DMS53 treated with DMSO at 0.1 percent for 48 hours (cell line): ENCODE measurements around the gene ADGRB2.

Experiments used
- DNase-seq: peaks from one replicate; lab custom pipeline; 2025; ENCODE audit not compliant: unreplicated experiment; lab: John Stamatoyannopoulos, UW

Gene ADGRB2

DNA sequence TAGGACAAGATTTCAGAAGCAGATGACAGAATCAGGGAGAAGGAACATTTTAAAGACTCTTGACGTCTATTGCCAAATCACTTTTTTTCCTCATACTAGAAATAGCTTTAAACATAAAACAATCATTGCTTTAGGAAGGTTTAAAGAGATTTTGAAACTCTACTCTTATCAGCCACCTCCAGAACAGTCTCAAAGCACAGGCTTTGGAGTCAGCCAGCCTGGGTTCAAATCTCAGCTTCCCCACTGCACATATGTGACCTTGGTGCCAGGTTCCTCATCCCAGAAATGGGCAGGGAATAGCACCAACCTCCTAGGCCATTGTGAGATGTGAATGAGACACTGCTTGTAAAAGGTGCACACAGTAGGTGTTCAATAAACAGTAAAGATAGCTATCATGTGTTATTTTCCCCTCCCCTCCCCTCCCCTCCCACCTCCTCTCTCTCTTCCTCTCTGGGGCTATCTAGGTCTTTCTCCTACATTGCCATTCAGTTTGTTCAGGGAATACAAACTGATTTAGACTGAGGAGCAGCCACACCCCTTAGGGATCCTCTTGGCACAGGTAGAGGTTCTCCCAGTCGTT lies 31.0 kb upstream of the ADGRB2 start:
- no peak for DNase-seq

DNA sequence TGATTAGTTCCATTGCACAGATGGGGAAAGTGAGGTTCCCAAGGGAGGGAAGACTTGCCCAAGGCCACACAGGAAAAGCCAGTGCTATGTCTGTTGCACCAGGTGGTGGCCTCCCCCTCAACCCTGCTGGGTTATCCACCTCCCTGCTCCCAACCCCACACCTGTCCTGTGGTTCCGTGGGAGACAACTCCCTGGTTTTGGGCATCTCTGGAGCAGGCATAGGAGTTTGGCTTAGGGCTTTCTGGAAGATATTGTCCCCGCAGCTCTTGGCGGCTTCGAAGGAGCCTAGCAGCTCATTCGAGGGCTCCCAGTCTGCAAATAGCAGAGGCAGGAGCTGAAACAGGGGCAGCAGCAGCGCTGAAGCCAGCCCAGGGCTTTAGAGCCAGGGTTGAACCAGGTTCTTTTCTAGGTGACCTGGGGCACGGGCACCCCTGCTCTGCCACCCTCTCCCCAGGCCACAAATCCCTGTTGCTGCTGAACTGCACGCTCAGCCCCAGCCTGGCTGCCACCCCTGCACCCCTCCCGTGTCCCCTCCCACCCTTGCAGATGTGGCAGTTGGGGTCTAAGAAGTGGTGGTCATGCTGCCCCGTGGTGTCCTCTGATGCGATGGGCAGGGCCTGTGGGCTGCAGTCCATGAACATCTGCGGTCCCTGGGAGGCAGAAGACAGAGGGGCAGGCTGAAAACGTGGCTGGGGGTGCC lies 29.6 kb upstream of the ADGRB2 start:
- no peak for DNase-seq

DNA sequence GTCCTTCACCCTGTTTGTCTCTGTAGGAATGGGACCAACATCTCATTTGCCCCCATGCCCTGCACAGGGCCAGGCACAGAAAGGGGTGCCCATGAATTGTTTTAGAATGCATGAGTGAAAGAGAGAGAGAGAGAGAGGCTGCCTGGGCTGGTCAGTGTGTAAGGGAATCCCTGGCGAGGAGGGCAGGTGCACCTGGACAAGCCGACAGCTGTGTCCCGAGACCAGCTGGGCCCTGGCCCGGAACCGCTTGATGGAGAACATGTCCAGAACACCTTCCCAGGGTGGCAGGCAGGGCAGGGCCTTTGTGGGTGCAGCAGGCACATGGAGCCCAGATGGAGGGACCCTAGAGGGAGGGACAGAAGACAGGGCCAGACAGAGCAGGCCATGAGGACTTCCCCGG lies 28.9 kb upstream of the ADGRB2 start:
- DNase-seq = no peak

DNA sequence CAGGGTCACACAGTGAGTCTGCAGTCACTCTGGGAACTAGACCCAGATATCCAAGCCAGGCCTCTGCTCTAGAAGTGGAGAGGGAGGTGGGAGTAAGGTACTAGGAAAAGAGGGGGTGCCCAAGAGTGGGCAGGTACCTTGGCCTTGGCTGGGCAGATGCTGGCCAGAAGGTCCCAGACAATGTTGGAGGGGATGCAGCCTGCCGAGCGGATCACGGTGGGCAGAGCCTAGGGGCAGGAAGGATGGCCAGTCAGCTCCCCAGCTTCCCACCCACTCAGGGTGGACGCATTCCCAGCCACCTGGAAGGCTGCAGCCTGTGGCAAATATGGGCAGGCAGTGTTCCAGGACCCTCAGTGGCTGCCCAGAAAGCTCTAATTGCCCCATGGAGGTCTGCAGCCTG lies 28.4 kb upstream of the ADGRB2 start:
- DNase-seq = no peak

DNA sequence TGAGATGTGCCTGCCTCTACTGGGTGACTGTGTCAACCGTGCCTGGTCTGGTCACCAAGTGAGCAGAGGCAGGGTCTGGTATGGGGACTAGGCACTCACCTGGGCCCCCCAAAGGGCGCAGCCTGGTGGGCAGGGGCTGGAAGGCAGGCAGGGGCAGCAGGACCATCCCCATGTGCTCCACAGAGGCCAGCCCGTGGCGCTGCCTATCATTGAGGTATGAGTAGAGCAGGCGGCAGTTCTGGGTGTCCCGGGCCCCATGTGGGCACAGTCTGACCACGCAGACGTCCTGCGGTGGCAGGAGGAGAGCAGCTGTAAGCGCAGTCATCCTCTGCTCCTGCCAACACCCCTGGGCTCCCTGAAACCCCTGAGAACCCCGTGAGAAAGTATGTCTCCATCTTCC lies 28.0 kb upstream of the ADGRB2 start:
- DNase-seq = no peak

DNA sequence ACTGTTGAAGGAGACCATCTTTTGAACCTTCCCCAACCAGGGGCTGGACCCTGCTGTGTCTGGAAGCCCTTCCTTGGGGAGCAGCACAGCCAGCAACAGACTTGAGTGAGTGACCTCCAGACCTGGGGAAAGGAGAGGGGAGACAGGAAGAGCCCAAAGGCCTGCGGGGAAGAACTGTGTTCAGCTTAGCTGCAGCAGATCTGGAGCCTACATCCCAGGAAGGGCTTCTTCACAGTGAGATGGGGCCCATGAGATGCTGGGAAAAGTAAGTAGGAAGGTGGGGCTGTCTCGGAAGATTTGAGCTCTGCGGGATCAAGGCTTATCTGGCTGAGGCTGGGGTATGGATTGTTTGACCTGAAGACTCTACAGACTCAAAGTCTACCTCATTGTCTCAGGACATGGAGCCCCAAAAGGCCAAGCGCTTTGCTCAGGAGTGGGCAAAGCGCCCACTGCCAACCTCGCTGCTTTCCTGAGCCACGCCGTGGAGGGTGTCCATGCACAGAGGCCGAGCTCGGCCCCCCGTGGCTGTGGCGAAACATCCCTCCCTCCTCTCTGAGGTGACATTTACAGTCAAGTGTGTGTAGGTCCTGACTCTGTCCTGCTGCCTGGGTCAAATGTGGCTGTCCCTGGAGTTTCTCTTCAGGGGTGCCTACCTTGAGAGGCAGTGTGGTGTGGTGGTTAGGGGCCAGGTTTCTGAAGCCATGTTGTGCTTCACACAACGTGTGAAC lies 27.2 kb upstream of the ADGRB2 start:
- DNase-seq = no peak

DNA sequence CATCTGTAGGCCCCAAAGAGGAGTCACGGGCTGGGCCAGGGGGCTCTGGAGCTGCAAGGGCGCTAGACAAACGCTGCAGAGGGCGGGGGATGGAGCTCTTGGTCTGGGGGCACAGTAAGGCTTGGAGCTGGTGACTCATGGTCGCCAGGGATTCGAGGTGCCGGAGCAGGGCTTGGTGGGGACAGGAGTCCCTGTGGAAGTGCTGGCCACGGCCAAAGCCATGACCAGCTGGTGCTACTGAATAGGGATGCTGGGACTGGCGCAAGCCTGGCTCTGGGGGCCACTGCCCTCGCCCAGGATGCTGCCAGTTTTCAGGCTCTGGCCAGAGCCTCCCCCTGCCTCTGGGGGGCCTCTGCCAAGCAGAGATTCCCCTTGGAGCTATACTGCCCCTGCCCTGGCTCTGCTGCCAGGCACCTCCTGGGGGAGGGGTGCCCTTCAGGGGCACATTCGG lies 26.5 kb upstream of the ADGRB2 start:
- DNase-seq = no peak

DNA sequence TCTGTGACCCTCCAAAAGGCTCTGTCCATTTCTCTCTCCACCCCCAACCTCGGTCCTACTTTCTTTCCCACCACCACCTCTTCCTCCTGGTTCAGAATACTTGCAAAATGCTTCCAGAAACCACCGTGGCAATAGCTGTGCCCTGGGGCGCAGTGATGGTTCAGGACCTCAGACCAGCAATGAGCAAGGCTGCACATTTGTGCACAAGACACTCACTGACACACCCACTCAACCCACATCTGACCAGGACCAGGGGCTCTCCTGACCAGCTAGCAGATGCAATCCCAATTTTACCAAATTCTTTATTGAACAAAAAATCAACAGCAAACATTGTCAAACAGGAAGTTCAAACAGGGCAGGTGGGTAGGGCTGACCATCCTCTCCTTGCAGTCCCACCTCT lies 26.0 kb upstream of the ADGRB2 start:
- DNase-seq = no peak

DNA sequence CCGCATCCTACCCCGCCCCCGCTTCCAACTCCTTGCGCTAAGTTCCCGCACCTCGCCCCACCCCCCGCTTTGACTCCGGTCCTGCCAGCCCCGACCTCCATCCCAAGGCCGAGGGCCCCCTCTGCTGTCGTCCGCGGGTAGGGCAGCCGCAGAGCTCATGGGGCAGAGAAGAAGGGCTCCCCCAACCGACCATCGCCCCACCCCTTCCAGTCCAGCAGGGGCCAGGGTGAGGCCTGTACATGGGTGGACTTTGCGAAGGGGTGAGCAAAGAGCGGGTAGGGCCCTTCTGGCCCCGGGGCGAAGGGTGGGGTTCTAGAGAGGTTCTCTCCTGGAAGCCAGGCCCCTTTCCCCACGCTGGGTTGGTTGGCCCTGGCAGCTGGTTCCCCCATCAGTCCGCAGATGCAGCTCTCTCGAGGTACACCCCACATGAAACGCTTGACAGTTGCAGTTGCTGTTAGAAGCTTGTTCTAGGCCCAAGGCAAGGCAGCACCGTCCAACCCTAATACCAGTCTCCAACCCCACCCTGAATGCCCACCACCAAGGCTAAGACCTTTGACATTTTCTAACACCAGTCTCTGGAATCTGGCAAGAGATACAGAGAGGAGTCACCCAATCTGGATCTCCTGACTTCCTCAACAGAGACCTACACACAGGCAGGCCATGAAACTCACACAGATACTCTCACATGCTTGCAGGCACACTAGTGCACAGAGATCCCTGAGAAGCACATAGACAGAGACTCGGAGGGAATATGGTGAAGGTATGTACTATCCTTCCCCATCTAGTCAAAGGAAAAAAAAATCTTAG lies 25.3 kb upstream of the ADGRB2 start:
- peak; percentile 64 for DNase-seq

DNA sequence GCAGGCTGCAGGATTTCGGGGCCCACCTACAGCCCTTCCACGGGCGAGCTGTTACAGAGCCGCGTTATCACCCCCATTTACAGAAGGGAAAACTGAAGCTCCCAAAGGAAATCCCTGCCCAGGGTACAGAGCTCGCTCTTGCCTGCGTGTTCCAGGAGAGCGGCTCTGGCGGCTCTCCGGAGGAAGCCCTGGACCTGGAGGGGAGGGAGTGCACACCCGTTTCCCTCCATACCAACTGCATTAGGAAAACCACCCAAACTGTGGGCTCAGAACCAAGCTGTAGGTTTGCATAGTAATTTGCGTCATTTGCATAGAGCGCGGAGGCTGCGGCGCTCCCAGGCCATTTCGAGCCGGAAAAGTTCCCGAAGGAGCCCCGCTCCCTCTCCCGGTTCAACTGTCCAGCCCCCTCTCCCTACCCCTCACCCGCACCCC lies 24.7 kb upstream of the ADGRB2 start:
- peak; percentile 71 for DNase-seq

DNA sequence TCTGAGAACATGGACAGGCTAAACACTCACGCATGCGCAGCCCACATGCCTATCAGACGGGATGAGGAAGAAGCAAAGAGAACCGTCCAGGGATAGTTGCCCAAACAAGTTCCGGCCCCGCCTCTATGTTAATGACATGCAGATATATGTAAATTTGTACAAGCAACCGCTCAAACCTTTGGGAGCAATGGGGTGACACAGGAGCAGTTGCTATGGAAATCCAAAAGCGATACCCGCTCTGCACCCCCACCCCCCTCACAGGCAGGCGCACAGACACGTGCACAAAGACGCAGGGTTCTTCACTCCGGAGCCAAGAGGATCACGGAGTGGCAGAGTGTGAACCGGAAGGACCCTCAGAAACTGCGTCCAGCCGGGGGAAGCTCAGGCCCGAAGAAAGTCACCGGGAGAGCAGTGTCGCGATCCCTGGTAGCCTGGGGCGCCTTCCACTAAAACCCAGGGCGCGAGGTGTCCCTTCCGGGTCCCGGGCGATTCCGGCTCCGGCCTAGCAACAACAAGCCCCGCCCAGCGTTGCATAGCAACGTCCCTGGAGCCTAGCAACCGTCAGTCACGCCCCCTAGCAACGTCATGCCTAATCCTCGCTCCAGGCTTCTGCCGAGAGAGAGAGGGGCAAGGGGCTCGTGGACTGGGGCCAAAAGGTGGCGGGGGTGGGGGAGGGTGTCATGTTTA lies 24.1 kb upstream of the ADGRB2 start:
- DNase-seq = peak; percentile 80

DNA sequence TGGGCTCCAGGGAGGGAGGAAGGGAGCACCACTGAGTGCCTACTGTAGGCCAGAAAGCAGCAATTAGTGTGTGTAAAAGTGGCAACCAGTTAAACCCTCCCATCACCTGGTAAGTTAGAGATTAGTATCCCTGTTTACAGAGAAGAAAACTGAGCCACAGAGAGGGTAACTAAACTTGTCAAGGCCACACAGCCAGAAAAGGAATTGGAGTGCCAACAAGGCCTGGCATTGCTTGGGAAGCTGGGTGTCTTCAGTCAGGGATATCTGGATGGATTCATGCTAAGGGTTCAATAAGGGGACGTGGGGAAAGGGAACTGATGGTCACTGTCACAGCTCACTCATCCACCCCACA lies 23.6 kb upstream of the ADGRB2 start:
- no peak for DNase-seq

DNA sequence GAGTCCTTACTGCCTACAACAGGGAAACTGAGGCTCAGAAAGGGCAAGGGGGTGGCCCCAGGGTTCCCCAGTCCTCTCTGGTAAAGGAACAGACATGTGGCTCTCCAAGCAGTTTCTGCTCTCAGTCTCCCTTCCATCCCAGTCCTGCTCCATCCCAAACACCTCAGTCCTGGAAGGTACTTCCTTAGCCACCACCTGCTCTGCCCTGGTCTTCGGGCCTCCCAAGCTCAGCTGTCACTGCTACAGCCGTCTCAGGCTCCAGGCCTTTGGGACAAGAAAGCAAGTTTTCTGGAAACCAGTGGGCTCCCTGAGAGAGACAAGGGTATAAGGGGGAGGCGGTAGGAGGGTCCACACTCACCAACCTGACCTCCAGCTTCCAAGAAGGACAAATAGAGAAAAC lies 23.1 kb upstream of the ADGRB2 start:
- DNase-seq = no peak

DNA sequence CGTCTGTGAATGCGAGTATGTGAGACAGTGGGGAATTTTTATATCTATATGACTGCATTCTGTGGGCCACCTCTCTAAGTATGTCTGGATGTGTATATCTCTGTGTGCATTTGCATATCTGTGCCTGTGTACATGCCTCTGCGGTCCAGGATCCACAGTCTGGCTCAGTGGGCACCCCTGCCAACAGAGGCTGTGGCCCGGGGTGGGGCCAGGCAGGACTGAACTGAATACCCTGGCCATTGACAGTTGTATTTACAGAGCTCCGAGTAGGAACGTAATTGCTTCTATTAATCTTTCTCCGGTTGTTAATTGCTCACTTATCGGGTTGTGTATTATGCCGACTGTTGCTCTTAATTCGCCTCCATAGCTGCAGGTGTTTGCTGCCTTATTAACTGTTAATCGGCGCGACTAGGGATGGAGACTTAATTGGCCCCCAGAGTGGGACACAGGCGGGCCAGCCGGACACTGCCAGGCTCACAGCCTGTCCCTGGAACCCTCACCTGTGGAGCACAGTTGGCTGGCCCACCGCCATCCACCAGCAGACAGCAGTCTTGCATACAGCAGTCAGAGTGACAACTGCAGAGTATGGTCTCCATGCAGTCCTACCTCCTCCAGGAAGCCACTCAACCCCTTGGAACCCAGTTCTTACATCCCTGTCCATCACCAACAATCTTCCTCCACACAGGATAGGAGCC lies 22.4 kb upstream of the ADGRB2 start:
- DNase-seq = no peak

DNA sequence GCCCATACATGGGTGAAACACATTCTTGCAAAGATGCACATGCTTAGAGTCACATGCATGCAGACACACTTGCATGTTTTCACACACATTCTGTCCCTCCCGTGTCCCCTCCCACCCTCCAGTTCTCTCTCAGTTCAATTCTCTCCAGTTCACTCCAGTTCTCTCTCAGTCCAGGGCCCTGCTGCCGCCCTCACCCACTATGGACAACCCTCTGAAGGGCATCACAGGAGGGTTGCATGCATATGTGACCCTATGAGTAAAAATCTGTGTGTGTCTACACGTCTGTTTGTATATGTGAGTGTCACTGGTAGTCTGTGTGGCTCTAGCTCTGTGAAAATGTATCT lies 21.8 kb upstream of the ADGRB2 start:
- no peak for DNase-seq

DNA sequence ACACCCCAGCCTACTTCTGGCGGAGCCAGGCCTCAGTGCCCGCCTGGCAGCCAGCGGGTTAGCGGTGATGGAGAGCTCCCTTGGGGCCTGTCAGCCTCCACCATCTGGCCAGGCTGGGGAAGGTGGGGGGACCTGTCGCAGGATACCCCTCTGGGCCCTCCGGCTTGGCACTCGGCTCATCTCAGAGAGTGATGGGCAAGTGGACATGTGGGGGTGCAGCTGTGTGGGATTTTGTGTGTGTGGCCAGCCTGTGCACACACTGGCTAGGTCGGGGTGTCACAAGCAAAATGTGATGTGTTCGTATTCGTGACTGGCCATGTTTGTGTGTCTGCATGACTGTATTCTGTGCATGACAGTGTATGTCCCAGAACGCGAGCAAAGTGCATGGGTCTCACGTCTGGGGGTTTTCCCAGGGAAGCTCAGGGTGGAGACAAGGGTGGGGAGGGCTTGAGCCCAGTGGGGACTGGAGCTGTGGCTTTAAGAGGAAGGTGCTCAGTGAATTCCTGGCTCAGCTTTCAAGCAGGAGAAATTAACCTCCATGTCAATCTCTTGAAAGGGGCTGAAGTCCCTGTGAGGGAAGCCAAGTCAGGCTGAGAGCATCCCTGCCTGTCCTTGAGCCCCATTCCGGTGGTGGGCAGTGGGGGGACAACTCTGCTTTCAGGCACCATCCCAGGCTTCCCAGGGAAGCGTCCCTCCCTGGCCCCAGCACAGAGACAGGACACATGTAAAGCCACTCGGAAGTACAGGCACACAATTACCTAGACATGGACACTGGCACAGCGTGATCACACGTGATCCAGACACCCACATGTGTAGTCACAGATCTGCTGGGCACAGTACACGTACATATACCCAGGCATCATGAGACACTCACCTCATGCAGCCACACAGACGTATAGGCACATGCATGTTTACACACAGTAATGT lies 21.1 kb upstream of the ADGRB2 start:
- no peak for DNase-seq

DNA sequence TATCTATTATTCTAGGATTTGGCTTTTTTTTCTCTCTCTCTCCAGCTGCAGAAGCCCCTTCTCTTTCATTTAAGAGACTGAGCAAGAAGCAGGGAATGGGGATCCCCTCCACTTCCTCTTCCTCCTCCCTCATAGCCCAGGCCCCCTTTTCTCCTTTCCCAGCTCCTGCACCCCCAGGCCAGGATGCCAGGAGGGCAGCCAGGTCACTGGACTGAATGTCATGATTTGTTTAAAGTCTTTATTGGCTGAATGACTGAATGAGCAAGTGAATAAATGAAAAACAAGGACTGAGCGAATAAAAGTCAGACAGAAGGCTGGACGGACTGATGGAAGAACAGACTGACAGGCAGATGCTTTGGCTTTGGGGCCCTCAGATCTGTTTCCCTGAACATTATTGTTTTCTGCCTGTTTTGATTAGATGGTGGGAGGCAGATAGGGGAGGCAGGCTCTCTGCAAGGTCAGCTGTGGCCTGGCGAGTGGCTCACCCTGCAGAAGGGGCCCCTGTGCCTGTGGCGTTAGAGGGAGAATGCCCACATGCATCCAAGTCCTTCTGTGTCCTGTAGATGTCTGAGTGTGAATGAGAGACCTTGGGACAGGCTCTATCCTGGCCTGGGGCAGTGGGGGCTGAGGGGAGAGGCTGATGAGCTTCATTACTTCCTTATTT lies 20.3 kb upstream of the ADGRB2 start:
- DNase-seq = no peak

DNA sequence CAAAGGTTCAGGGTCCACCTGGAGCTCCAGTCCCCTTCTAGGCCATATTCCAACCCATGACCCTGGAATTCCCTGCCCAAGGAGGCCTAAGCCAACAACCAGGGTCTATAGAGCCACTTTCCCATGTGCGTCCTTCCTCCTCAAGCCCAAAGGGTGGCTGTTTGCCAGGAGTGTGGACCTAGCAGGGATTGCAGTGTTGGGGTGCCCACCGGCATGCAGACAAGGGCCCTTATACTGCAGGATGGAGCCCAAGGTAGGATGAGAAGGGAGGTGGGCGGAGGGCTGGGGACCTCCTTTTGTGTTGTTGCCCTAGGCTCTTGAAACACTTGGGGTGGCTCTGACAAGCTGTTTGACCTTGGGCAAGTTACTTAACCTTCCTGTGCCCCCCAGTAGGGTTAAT lies 19.7 kb upstream of the ADGRB2 start:
- no peak for DNase-seq
